Adrenal gland (tissue), 5 donors: ENCODE data around the gene UNC5CL.

Experiments used
- POLR2A ChIP-seq, 2 donors: fragments of 450-650 bp; IDR thresholded peaks; one replicate each; pipeline ENCODE4 v1.6.1; 2017; ENCODE audit warnings: antibody characterized with exemption in 2 of 2, mild to moderate bottlenecking in 2 of 2, moderate library complexity in 1 of 2
- TF ChIP-seq, protein P1 (sequence below), 6 experiments: fragments of 450-650 bp in 4 of 6; fragments of 200-600 bp in 2 of 6; sonication (generic) in 1 of 6; IDR thresholded peaks; 1 replicate in 5 of 6; 2 replicates in 1 of 6; pipeline versions ENCODE4 v1.5.1 to v1.8.0; 2016 to 2021; ENCODE audit warnings: antibody characterized with exemption in 6 of 6, mild to moderate bottlenecking in 2 of 6, moderate library complexity in 1 of 6
- donor health status: DM: no; HTN: no; CAD: no.

DNA sequence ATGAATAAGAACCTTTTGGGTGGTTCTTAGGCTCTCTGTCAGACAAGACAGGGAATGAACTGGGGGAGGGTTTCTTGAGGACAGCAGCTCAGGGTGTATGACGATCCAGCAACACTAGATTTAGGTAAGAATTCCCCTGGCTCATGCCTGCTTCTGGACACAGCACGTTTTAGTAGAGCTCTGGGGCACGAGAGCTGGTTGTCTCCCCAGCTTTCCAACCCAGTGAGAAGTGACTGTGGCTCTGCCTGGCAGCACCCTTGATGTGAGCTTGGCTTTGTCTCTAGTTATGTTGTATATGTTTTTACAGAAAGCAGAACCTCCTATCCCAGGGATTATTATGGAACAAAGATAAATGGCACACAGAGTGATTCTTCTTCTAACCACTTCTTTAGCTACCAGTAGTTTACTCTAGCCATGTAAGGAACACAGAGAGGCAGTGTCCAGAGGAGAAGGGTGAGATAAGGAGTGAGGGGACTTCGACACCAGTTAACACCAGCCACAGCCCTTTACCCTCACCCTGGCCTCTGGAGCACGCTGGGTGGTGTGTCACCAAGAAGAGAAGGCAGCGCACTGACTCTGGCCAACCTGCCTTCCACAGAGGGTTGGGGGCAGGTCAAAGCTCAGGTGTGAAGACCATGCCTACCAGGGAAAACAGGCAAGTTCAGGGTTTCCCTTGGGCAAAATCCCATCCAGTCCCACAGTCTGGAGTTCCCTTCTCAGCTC lies 17.9 kb upstream of the UNC5CL start:
- TF ChIP-seq POLR2A (IDR thresholded peaks at IDR 0.05) = no peak
- TF ChIP-seq, protein P1, sequence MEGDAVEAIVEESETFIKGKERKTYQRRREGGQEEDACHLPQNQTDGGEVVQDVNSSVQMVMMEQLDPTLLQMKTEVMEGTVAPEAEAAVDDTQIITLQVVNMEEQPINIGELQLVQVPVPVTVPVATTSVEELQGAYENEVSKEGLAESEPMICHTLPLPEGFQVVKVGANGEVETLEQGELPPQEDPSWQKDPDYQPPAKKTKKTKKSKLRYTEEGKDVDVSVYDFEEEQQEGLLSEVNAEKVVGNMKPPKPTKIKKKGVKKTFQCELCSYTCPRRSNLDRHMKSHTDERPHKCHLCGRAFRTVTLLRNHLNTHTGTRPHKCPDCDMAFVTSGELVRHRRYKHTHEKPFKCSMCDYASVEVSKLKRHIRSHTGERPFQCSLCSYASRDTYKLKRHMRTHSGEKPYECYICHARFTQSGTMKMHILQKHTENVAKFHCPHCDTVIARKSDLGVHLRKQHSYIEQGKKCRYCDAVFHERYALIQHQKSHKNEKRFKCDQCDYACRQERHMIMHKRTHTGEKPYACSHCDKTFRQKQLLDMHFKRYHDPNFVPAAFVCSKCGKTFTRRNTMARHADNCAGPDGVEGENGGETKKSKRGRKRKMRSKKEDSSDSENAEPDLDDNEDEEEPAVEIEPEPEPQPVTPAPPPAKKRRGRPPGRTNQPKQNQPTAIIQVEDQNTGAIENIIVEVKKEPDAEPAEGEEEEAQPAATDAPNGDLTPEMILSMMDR (IDR thresholded peaks at IDR 0.05) = no peak
